Right lobe of liver (tissue), 6 donors: Measurements from ENCODE around the gene PDE7B. TPM values are rescaled to one million over a fixed set of nuclear protein-coding genes. Genes with fewer than 3 reads are reported as not detected.
A peak's percentile ranks its signal among the peaks of the same experiment; 100 is the strongest.

ENCODE experiments used
- ATAC-seq, 4 donors: fragments of 200-7000 bp; cut with Tn5 transposase; one replicate each; pipeline ENCODE4 v1.9.1; 2020; ENCODE audit warnings: mild to moderate bottlenecking in 4 of 4, moderate library complexity in 4 of 4
- DNase-seq, 3 donors: peaks; one replicate each; pipeline ENCODE4 v3.0.0-alpha.2; 2020
- H3K27ac ChIP-seq, 3 donors: fragments of 200-600 bp; one replicate each; pipeline ENCODE4 v1.8.0; 2022
- H3K27me3 ChIP-seq, 2 donors: fragments of 200-600 bp; one replicate each; pipeline ENCODE4 v1.8.0; 2022
- H3K36me3 ChIP-seq, 4 donors: fragments of 200-600 bp; sonication (generic) in 1 of 4; one replicate each; pipeline versions ENCODE4 v1.5.1 to v1.8.0; 2017 to 2022; ENCODE audit warnings: control low read depth in 1 of 4
- H3K4me1 ChIP-seq, 4 donors: fragments of 200-600 bp; sonication (generic) in 1 of 4; one replicate each; pipeline versions ENCODE4 v1.5.1 to v1.8.0; 2017 to 2022; ENCODE audit warnings: control low read depth in 1 of 4
- H3K4me3 ChIP-seq, 3 donors: fragments of 200-600 bp; one replicate each; pipeline ENCODE4 v1.8.0; 2022
- H3K9me3 ChIP-seq, 4 donors: fragments of 200-600 bp; sonication (generic) in 1 of 4; one replicate each; pipeline versions ENCODE4 v1.5.1 to v1.8.0; 2017 to 2022; ENCODE audit warnings: control low read depth in 1 of 4
- CTCF ChIP-seq, 4 donors: fragments of 200-600 bp in 3 of 4; fragments of 450-650 bp in 1 of 4; IDR thresholded peaks; one replicate each; pipeline versions ENCODE4 v1.5.1 to v1.8.0; 2016 to 2022; ENCODE audit warnings: antibody characterized with exemption in 4 of 4, mild to moderate bottlenecking in 2 of 4
- POLR2A ChIP-seq: fragments of 450-650 bp; IDR thresholded peaks from one replicate; pipeline ENCODE4 v1.6.1; 2017; ENCODE audit warnings: antibody characterized with exemption, mild to moderate bottlenecking
- WGBS: methylation state at CpG from one replicate; pipeline ENCODE4 v1.1.6; 2018; ENCODE audit warnings: low coverage, low lambda C conversion rate; ENCODE audit not compliant: insufficient coverage; ENCODE audit errors: missing lambda C conversion rate; 5-methylcytosine and 5-hydroxymethylcytosine counted together
- intact Hi-C, 2 donors: fragments of 100-400 bp; cut with DNase I; formaldehyde crosslinking; loops; one replicate each; pipeline versions ENCODE4 v1.11.2 to v1.14.1; 2022
- total RNA-seq, 6 experiments: library from RNA; depleted of rRNA in 2 of 6; stranded (reverse); fragments of >200 nt in 2 of 6; fragmentation: NEBNext Ultra II Directional in 3 of 6; extraction: Animal tissue kit (Norgen Biotek cat#: 25700) in 3 of 6; gene quantifications; one replicate each; pipeline versions ENCODE4 v1.1.0 to v1.2.4, GENCODE V29; 2016 to 2023
- donor health status: DM: no; HTN: yes; CAD: no.
- donor health status: DM: no; HTN: no; CAD: no.
- donor health status: DM: no; HTN: no; CAD: no.
- donor health status: DM: no; HTN: yes; CAD: no.
- donor health status: DM: no; HTN: yes; CAD: no.

The PDE7B gene
- total RNA-seq, 6 experiments from 2014 or later, result 1.1 to 5.1 (median 1.9) TPM

GRCh38 chr6:136051140-136051775, 199.8 kb downstream of the PDE7B start:
- 48% methylated on average over 12 of the region's 12 CpGs for WGBS
- H3K27me3 ChIP-seq, result no peaks in the 10 kb centered on the region
- intact Hi-C loops, result no loop called here
- peak overlapping the region in 1 of 3 donors; percentile 18 for H3K27ac ChIP-seq
- no peaks in the 10 kb centered on the region for H3K4me1 ChIP-seq
- H3K36me3 ChIP-seq, result no peaks in the 10 kb centered on the region
- no peak overlapping the region for H3K4me3 ChIP-seq
- DNase-seq, result no peak
- TF ChIP-seq POLR2A (no peak), CTCF (IDR thresholded peaks at IDR 0.05) (no peak)
- ATAC-seq, result peak in 3 of 4 donors; percentile 11 to 46 (median 43)
- H3K9me3 ChIP-seq, result no peaks in the 10 kb centered on the region

DNA sequence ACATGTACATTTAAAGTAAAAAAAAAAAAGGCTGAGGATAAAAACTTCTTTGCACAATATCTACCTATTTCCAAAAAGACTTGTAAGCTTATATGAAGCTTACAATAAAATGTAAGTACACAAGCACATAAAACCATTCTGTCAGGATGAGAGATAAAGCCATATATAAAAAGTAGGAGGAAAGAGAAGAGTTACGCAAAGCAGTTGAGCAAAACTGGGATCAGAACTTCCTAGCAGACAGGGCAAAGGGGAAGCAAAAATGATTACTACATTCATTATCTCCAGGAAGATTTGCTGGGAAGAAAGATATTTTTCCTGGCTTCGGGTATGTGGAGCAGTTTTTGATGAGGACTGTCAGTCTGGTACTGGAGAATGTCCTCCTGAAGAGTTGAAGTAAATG, 200.5 kb downstream of the PDE7B start:
- Histone ChIP-seq H3K27ac (no peak overlapping the region), H3K36me3 (no peaks in the 10 kb centered on the region), H3K4me3 (no peak overlapping the region), H3K27me3 (no peaks in the 10 kb centered on the region), H3K4me1 (no peaks in the 10 kb centered on the region), H3K9me3 (no peaks in the 10 kb centered on the region)
- WGBS, result 54% methylated on average over 2 of the region's 2 CpGs
- no peak for ATAC-seq
- intact Hi-C loops, result no loop called here
- TF ChIP-seq POLR2A (no peak), CTCF (IDR thresholded peaks at IDR 0.05) (no peak)
- DNase-seq, result no peak

- Histone ChIP-seq H3K27me3 (no peaks in the 10 kb centered on the region), H3K27ac (no peak overlapping the region), H3K4me3 (no peak overlapping the region), H3K9me3 (no peaks in the 10 kb centered on the region), H3K4me1 (peaks cover 0 to 9% (median 0%) of the 10 kb centered on the region in 4 donors), H3K36me3 (no peaks in the 10 kb centered on the region)
- WGBS, result 41% methylated on average over 1 of the region's 1 CpG
- no peak for ATAC-seq
- TF ChIP-seq CTCF (IDR thresholded peaks at IDR 0.05), result no peak
- TF ChIP-seq POLR2A, result no peak
- no peak for DNase-seq
- intact Hi-C loops, result no loop called here
Observed at GRCh38 chr6:136058852-136059251, 207.4 kb downstream of the PDE7B start.

- WGBS, result 67% methylated on average over 6 of the region's 6 CpGs
- no peak overlapping the region for H3K27ac ChIP-seq
- ATAC-seq (no peak), DNase-seq (no peak)
- no peaks in the 10 kb centered on the region for H3K9me3 ChIP-seq
- H3K4me3 ChIP-seq, result no peak overlapping the region
- intact Hi-C loops, result no loop called here
- no peaks in the 10 kb centered on the region for H3K36me3 ChIP-seq
- peaks cover 0 to 9% (median 0%) of the 10 kb centered on the region in 4 donors for H3K4me1 ChIP-seq
- TF ChIP-seq CTCF (IDR thresholded peaks at IDR 0.05) (no peak), POLR2A (no peak)
- no peaks in the 10 kb centered on the region for H3K27me3 ChIP-seq
Observed at GRCh38 chr6:136059308-136059707, 207.8 kb downstream of the PDE7B start.

DNA sequence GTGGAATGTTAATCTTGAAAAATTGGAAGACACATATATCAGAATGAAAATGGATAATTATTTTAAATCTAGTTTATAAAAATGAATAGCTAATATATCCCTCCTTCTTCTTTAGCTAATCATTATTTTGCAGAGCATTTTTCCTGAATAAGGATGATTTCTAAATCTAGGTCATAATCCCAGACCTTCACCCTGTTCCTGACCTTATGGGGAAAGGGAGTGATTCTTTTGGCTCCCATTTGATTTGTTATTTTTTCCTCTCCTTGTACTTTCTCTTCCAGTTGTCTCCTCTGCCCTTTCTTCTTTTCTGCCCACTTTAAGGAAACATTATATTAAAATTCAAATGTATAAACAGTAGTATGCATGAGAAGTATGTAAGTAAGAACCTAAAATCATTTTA, 208.6 kb downstream of the PDE7B start:
- Histone ChIP-seq H3K27ac (no peak overlapping the region), H3K9me3 (no peaks in the 10 kb centered on the region), H3K4me3 (no peak overlapping the region), H3K36me3 (no peaks in the 10 kb centered on the region), H3K4me1 (peaks cover 0 to 9% (median 0%) of the 10 kb centered on the region in 4 donors), H3K27me3 (no peaks in the 10 kb centered on the region)
- DNase-seq (no peak), ATAC-seq (no peak)
- TF ChIP-seq POLR2A (no peak), CTCF (IDR thresholded peaks at IDR 0.05) (no peak)
- intact Hi-C loops, result no loop called here
